B cell (primary cell): ENCODE data around the gene DNAH6.

Source experiments
- CTCF ChIP-seq: fragments of 200-600 bp; IDR thresholded peaks from one replicate; pipeline ENCODE4 v1.8.0; 2022; ENCODE audit warnings: antibody characterized with exemption, mild to moderate bottlenecking
- EZH2 ChIP-seq: IDR thresholded peaks from 2 replicates; pipeline ENCODE4 v1.6.1; 2012; ENCODE audit warnings: borderline replicate concordance, low read depth, mild to moderate bottlenecking, moderate library complexity, low read length; ENCODE audit not compliant: insufficient read depth, poor library complexity, severe bottlenecking

- no peak for TF ChIP-seq CTCF
- TF ChIP-seq EZH2: no peak
Observed at GRCh38 chr2:84636080-84636971, 120.0 kb downstream of the DNAH6 start.
